Measurements from ENCODE around the gene GATA2.

GATA2 gene

DNA sequence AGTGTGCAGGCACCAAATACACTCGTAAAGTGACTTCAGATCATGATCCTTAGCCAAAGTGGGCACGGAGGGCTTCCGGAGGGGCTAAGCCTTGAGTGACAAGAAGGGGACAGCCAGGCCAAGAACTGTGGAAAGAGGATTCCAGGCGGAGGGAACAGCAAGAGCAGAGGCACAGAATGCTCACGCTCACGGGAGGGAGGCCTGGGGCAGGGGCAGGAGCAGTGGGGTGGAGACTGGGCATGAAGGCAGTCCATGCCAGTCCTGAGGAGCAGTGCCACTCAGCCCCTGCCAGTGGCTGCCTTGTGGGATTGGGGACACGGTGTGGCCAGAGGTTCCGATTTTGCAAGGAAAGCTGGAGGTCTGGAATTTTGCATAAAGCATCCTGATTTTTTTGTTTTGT is 62.3 kb downstream of the GATA2 start:
- H3K27ac ChIP-seq, result no peak overlapping the region
- POLR2A ChIA-PET (ENCODE audit: low non-redundant PET), result interaction anchor here (0.6 kb wide), 1 partner anchor 31 kb away, joined by 12 read pairs; no protein-coding TSS in a partner anchor
- TF ChIP-seq, protein P1, sequence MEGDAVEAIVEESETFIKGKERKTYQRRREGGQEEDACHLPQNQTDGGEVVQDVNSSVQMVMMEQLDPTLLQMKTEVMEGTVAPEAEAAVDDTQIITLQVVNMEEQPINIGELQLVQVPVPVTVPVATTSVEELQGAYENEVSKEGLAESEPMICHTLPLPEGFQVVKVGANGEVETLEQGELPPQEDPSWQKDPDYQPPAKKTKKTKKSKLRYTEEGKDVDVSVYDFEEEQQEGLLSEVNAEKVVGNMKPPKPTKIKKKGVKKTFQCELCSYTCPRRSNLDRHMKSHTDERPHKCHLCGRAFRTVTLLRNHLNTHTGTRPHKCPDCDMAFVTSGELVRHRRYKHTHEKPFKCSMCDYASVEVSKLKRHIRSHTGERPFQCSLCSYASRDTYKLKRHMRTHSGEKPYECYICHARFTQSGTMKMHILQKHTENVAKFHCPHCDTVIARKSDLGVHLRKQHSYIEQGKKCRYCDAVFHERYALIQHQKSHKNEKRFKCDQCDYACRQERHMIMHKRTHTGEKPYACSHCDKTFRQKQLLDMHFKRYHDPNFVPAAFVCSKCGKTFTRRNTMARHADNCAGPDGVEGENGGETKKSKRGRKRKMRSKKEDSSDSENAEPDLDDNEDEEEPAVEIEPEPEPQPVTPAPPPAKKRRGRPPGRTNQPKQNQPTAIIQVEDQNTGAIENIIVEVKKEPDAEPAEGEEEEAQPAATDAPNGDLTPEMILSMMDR (conservative IDR thresholded peaks at IDR 0.05; ENCODE audit: low read depth), result no peak
- DNase-seq (ENCODE audit: low spot score), result no peak
- CTCF ChIA-PET, result interaction anchor here (1.4 kb wide), 1 partner anchor 67 kb away, joined by 7 read pairs; no protein-coding TSS in a partner anchor

- ChIA-PET CTCF (interaction anchor here (1.4 kb wide), 1 partner anchor 67 kb away, joined by 7 read pairs; no protein-coding TSS in a partner anchor), POLR2A (ENCODE audit: low non-redundant PET) (no interaction called here)
- no peak for DNase-seq (ENCODE audit: low spot score)
- H3K27ac ChIP-seq, result no peak overlapping the region
- TF ChIP-seq, protein P1 (conservative IDR thresholded peaks at IDR 0.05; ENCODE audit: low read depth), result no peak
Observed at GRCh38 chr3:128430301-128430700, 62.7 kb downstream of the GATA2 start.

- TF ChIP-seq, protein P1 (conservative IDR thresholded peaks at IDR 0.05; ENCODE audit: low read depth), result no peak
- POLR2A ChIA-PET (ENCODE audit: low non-redundant PET), result no interaction called here
- CTCF ChIA-PET, result interaction anchor here (1.4 kb wide), 1 partner anchor 68 kb away, joined by 7 read pairs; no protein-coding TSS in a partner anchor
- H3K27ac ChIP-seq, result no peak overlapping the region
- DNase-seq (ENCODE audit: low spot score), result no peak
Observed at GRCh38 chr3:128429751-128430150, 63.2 kb downstream of the GATA2 start.
